Superior temporal gyrus (tissue), 1 donor: ENCODE data around the gene URAD.
"Not testable (repeated sequence)": the region's sequence is repeated elsewhere in the genome, so short reads cannot be mapped to it uniquely, and the experiment has no call there.

Source experiments
- DNase-seq: peaks from one replicate; pipeline ENCODE4 v3.0.0-alpha.2; 2016; ENCODE audit errors: extremely low spot score

Gene URAD

GRCh38 chr13:27988520-27988919, at the start of gene URAD:
Gene URAD (minus strand): TSS chr13:27988693. CDS start chr13:27988637, 56 bp downstream.
- DNase-seq: no peak

DNA sequence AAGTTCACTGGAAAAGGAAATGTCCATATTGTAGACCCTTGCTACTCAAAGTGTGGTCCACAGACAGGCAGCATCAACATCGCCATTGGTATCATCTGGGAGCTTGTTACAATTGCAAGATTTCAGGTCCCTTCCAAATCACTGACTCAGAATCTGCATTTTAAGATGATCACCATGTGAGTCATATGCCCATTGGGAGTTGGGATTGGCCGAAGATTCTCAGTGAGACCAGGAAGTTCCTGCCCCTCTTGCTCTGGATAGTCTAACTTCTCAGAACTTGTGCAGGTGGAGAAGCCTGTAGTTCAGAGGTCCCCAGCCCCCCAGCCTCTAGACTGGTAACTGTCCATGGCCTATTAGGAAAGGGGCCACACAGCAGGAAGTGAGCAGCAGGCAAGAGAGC, 48.9 kb upstream of the URAD start:
- DNase-seq: no peak

GRCh38 chr13:28035146-28035782, 46.8 kb upstream of the URAD start:
- no peak for DNase-seq

DNA sequence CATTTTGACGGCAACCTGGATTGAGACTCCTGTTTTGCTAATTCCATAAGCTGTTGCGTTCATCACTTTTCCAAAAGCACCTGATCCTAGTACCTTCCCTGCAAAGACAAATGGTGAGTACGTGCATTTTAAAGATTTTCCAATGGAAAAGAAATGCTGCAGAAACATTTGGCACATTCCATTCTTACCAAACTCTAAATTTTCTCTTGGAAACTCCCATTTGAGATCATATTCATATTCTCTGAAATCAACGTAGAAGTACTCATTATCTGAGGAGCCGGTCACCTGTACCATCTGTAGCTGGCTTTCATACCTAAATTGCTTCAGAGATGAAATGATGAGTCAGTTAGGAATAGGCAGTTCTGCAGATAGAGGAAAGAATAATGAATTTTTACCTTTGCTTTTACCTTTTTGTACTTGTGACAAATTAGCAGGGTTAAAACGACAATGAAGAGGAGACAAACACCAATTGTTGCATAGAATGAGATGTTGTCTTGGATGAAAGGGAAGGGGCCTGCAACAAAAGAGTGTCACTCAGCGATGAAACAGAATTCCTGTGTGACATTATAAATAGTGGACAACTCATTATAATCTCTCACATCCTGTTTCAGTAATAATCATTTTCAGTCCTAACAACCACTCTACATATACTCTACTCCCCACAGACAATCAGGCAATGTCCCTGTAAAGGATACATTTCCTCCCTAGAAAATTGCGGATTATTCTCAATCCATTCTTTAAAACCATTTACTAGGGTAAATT, 45.6 kb upstream of the URAD start:
- DNase-seq: no peak

DNA sequence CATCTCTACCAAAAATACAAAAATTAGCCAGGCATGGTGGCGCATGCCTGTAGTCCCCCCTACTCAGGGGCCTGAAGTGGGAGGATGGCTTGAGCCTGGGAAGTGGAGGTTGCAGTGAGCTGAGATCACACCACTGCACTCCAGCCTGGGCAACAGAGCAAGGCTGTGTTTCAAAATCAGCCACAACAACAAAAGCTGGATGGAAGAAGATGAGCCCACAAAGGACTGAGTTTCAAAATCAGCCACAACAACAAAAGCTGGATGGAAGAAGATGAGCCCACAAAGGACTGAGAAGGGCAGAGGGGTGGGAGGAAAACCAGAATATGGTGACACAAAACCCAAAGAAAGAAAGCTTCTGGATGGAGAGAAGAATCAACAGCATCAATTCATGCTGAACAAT, 43.9 kb upstream of the URAD start:
- not testable (repeated sequence) for DNase-seq

GRCh38 chr13:28031896-28032288, 43.4 kb upstream of the URAD start:
- no peak for DNase-seq

- DNase-seq: no peak
These were observed 42.9 kb upstream of the URAD start for GRCh38 chr13:28031220-28031895.

DNA sequence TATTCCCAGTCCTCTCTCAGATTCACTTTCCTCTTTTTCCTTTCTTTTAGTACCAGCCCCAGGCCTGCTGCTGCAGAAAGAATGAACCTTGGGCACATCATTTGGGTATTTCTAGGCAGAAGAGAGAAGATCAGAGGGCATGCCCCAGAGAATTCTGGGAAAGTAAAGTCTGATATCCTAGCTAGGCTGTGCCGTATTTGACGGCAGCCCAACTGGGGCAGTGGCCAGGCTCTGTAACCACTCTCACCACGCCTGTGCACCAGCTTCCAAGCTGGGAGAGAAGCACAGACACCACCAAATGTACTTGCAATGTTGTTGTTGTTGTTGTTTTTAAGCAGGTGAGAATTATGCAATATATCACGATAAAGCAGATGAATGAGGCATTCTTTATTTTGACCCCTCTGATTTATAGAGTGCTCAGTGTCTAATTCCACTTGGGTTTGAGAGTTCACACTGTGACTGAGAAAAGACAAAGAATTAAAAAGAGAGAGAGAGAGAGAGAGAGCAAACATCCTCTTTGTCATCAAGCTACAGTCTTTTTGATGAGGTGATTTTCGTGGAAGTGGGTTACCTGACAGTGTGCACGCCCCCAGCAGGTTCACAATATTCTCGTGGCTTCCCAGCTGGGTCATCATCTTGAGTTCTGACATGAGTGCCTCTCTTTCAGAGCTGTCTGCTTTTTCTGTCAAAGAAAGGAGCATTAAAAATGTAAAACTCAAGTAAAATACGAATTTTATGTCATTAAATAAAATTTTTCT, 39.3 kb upstream of the URAD start:
- no peak for DNase-seq

DNA sequence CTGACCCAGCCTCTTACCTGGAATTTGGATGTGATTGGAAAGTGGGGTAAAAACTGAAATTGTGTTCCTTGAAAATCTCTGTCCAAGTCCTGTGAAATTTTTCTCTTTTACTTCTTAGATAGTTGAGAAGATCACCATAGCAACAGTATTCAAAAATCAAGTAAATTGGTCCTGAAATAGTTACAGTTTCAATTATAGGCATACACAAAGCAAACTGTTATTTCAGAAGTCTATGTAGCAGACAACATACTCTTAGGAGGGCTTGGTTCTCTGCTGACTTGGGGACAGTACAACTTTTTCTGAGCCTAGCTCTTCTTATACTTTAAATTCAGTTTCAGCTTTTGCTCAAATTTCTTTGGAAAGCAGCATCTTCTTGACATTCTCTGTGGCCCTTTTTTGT, 38.6 kb upstream of the URAD start:
- no peak for DNase-seq

DNA sequence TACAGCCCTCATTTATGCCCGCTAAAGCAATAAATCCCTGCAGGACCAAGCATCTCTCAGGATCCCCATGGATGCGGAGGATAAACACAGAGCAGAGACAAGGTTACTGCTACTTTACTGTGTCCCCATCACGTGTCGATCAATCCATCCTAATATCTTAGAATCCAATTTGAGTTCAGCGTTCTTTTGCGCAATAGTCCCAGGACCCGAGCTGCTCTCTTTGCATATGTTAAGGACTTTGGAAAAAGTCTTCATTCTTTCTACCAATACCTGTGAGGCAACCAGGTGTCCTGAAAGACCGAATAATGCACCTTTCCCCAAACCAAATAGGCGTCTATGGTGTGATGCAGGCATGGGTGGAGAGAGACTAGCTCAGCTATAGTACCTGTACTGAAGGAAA, 38.0 kb upstream of the URAD start:
- DNase-seq: no peak

GRCh38 chr13:28022848-28023518, 34.5 kb upstream of the URAD start:
- DNase-seq: no peak

- DNase-seq: no peak
These were observed 25.8 kb upstream of the URAD start for GRCh38 chr13:28014301-28014700.

DNA sequence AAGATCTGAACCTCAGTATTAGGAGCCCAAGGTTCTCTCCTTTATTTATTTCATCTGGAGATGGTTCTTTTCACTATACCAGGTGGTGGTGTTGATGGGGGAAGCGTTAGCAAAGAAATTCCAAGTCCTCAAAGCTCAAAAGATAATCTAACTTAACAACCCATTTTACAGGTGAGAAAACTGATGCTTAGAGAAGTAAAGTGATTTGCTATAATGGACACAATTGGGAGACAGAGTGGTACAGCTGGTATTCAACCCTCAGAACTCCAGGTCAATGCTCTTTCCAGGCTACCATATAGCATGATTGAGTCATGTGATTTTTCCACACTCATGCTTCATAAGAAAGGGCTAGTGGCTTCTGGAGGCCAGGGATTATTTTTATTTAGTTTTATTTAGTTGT, 25.0 kb upstream of the URAD start:
- no peak for DNase-seq

GRCh38 chr13:28012896-28013295, 24.4 kb upstream of the URAD start:
- no peak for DNase-seq

- no peak for DNase-seq
These were observed 23.9 kb upstream of the URAD start for GRCh38 chr13:28012383-28012782.

DNA sequence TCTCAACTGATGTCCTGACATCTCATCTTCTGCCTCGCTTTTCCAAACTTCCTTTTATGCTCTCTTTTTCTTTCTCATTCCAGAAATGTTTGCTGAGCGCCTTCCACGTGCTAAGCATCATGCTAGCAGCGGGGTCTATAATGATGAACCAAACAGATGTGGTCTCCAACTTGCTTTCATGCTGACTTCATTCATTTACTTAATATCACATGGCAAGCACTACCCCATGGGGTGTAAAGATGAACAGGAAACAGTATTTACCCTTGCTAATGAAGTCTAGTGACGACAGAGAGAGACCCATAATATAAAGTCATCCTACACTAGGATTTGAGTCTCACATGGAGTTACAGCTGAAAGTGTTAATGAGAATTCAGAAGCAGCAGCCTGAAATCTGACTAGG, 21.6 kb upstream of the URAD start:
- DNase-seq: no peak

GRCh38 chr13:28005016-28005415, 16.5 kb upstream of the URAD start:
- not testable (repeated sequence) for DNase-seq

GRCh38 chr13:28002886-28003698, 14.6 kb upstream of the URAD start:
- no peak for DNase-seq

GRCh38 chr13:28001837-28002473, 13.5 kb upstream of the URAD start:
- no peak for DNase-seq

DNA sequence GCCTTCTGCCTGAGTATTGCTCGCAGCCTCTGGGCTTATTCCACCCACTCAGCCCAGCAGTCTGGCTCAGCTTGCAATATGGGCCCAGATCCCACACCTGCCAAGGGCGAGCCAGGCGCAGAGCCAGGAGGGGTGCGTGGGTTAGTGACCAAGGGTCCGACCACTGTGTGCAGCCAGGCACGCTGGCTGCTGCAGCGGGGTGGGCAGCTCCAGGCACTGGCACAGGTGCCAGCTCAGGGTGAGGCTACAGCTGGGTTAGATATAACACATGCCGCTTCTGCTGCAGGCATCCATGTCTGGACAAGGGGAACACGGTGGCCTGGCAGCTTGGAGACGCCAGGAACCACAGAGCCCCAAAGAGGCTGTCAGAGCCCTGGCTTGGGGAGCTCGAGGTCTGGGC, 12.6 kb upstream of the URAD start:
- DNase-seq: no peak
